Stimulated activated naive B cell treated with anti-CD40 and anti-IgM and Interleukin-4, amounts not matched to agents 10 μg/mL and 1 μg/mL and 100 μg/mL, for 72 hours (primary cell): ENCODE results near the gene CDH18.

ENCODE experiments used
- ATAC-seq, 2 donors: fragments of 150-1000 bp; cut with Tn5 transposase; replicated peaks; 2 replicates each; pipeline ENCODE4 v1.10.0; 2021; ENCODE audit warnings: moderate library complexity in 1 of 2
- DNase-seq: peaks from one replicate; pipeline ENCODE4 v3.0.0; 2021
- H3K27ac Mint-ChIP-seq: one replicate; pipeline ENCODE4 v1.8.0; 2022; ENCODE audit warnings: mild to moderate bottlenecking, mixed read lengths
- H3K27me3 Mint-ChIP-seq, 2 donors: one replicate each; pipeline ENCODE4 v1.8.0; 2022; ENCODE audit warnings: mixed read lengths in 2 of 2
- H3K36me3 Mint-ChIP-seq, 2 donors: one replicate each; pipeline ENCODE4 v1.8.0; 2022; ENCODE audit warnings: mixed read lengths in 2 of 2, mild to moderate bottlenecking in 1 of 2
- H3K4me1 Mint-ChIP-seq, 2 donors: one replicate each; pipeline ENCODE4 v1.8.0; 2022; ENCODE audit warnings: mixed read lengths in 2 of 2, mild to moderate bottlenecking in 1 of 2
- H3K4me3 Mint-ChIP-seq, 2 donors: one replicate each; pipeline ENCODE4 v1.8.0; 2022; ENCODE audit warnings: mild to moderate bottlenecking in 2 of 2, mixed read lengths in 2 of 2, moderate library complexity in 1 of 2
- H3K9me3 Mint-ChIP-seq, 2 donors: one replicate each; pipeline ENCODE4 v1.8.0; 2022; ENCODE audit warnings: mixed read lengths in 2 of 2, mild to moderate bottlenecking in 1 of 2

Gene CDH18

GRCh38 chr5:19904766-19905165 is 83.2 kb downstream of the CDH18 start:
- no peaks in the 10 kb centered on the region for H3K4me1 Mint-ChIP-seq
- H3K27ac Mint-ChIP-seq, result no peak overlapping the region
- H3K4me3 Mint-ChIP-seq, result no peak overlapping the region
- no peaks in the 10 kb centered on the region for H3K36me3 Mint-ChIP-seq
- no peaks in the 10 kb centered on the region for H3K27me3 Mint-ChIP-seq
- ATAC-seq, result no peak
- peaks cover 2 to 4% of the 10 kb centered on the region in 2 donors for H3K9me3 Mint-ChIP-seq
- no peak for DNase-seq

GRCh38 chr5:19903611-19904010 is 84.4 kb downstream of the CDH18 start:
- Mint-ChIP-seq H3K4me3 (no peak overlapping the region), H3K36me3 (no peaks in the 10 kb centered on the region), H3K9me3 (peaks cover 2 to 4% of the 10 kb centered on the region in 2 donors), H3K27ac (no peak overlapping the region), H3K27me3 (no peaks in the 10 kb centered on the region), H3K4me1 (no peaks in the 10 kb centered on the region)
- DNase-seq (no peak), ATAC-seq (no peak)

DNA sequence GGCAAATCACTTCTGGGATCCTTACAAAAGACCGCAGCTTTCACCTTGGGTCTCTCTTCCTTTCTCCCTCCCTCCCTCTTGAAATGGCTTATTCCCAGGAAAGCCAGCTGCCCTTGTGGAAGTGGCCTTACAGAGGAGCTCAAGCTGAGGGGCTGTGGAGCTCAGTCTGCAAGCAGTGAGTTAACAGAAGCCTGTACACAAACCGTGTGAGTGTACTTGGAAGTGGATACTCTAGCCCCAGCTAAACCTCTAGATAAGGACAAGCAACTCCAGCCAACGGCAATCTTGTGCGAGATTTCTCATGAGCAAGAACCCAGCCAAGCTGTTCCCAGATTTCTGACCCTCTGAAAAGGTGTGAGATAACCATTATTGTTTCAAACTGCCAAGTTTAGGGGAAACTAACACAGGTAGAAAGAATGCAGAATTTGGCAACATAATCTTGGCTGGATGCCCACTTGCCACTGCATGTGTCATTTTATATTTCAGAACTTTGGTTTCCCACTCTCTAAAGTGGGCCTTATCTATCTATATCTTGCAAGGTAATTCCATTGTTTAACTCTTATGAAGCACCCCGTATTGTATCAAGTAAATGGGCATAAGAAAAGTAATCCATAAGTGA is 85.6 kb downstream of the CDH18 start:
- H3K4me3 Mint-ChIP-seq, result no peak overlapping the region
- H3K36me3 Mint-ChIP-seq, result no peaks in the 10 kb centered on the region
- ATAC-seq, result no peak
- H3K27me3 Mint-ChIP-seq, result no peaks in the 10 kb centered on the region
- peaks cover 2 to 4% of the 10 kb centered on the region in 2 donors for H3K9me3 Mint-ChIP-seq
- no peak for DNase-seq
- no peaks in the 10 kb centered on the region for H3K4me1 Mint-ChIP-seq
- H3K27ac Mint-ChIP-seq, result no peak overlapping the region

- Mint-ChIP-seq H3K36me3 (no peaks in the 10 kb centered on the region), H3K4me1 (no peaks in the 10 kb centered on the region), H3K9me3 (peaks cover 2 to 4% of the 10 kb centered on the region in 2 donors), H3K4me3 (no peak overlapping the region), H3K27me3 (no peaks in the 10 kb centered on the region), H3K27ac (no peak overlapping the region)
- ATAC-seq (no peak), DNase-seq (no peak)
These were observed 87.7 kb downstream of the CDH18 start for GRCh38 chr5:19900269-19900668.

DNA sequence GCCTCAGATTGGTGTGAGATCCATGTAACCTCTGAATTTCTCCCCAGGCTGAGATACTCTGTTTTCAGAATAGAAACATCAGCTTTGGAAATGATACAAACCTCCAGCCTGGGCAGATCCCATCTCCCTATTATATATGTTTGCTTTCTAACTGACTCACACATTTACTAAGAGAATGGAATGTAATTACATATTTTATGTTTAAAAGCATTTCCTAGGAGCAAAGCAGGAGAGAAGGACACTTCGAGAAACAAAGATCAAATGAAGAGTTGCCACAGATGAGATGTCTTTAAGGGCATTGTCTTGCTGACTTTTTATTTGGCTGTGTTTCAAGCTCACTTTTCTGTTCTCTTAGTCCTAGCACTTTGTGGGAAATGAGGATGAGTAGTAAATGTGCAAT is 96.3 kb downstream of the CDH18 start:
- DNase-seq (no peak), ATAC-seq (no peak)
- H3K27me3 Mint-ChIP-seq, result no peaks in the 10 kb centered on the region

DNA sequence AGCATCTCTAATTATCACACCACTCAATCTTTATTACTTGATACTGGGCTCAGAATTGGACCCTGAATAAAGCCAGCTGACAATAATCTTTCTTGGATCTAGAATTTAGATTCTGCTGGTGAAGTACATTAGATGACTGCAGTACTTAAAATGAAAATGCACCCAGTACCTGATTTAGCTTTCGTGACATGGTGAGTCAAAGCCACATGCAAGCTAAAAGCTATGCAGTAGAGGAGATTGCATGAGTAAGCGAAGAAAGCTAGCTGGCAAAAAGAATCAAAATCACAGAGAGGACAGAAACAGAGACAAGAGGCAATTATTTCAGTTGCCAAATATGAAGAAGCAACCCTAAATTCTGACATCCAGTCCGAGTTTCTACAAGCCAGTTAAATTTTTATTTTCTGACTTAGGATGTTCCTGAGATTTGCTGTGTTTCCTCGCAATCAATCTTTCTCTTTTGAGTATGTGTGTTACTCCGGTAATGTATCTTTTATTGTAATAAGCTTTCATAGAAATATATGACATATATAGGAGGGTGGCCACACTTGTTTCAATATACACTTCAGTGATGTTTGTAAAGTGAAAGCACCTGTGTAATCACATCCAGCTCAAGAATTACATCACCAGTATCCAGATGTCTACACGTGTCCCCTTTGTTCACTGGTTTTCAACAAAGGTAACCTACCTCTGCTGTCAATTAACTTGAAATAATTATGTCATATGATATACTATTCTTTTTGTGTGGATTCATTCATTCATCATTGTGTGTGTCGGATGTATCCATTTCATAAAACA is 101.7 kb downstream of the CDH18 start:
- Mint-ChIP-seq H3K4me1 (no peaks in the 10 kb centered on the region), H3K36me3 (no peaks in the 10 kb centered on the region), H3K27me3 (no peaks in the 10 kb centered on the region), H3K27ac (no peak overlapping the region), H3K4me3 (no peak overlapping the region), H3K9me3 (no peaks in the 10 kb centered on the region)
- DNase-seq (no peak), ATAC-seq (no peak)

More for the DNA sequence above, 96.3 kb downstream of the CDH18 start:
- no peak overlapping the region for H3K27ac Mint-ChIP-seq
- H3K4me3 Mint-ChIP-seq, result no peak overlapping the region
- H3K36me3 Mint-ChIP-seq, result no peaks in the 10 kb centered on the region
- no peaks in the 10 kb centered on the region for H3K4me1 Mint-ChIP-seq
- H3K9me3 Mint-ChIP-seq, result peaks cover 0 to 2% of the 10 kb centered on the region in 2 donors

- no peaks in the 10 kb centered on the region for H3K4me1 Mint-ChIP-seq
- no peak overlapping the region for H3K27ac Mint-ChIP-seq
- no peak overlapping the region for H3K4me3 Mint-ChIP-seq
- H3K36me3 Mint-ChIP-seq, result no peaks in the 10 kb centered on the region
- H3K27me3 Mint-ChIP-seq, result no peaks in the 10 kb centered on the region
- no peaks in the 10 kb centered on the region for H3K9me3 Mint-ChIP-seq
- DNase-seq (no peak), ATAC-seq (no peak)
These were observed 102.8 kb downstream of the CDH18 start for GRCh38 chr5:19885040-19885824.

GRCh38 chr5:19880859-19881436 is 107.1 kb downstream of the CDH18 start:
- H3K9me3 Mint-ChIP-seq, result no peaks in the 10 kb centered on the region
- no peak overlapping the region for H3K4me3 Mint-ChIP-seq
- ATAC-seq (no peak), DNase-seq (no peak)
- H3K36me3 Mint-ChIP-seq, result no peaks in the 10 kb centered on the region
- H3K27me3 Mint-ChIP-seq, result no peaks in the 10 kb centered on the region
- H3K4me1 Mint-ChIP-seq, result no peaks in the 10 kb centered on the region
- H3K27ac Mint-ChIP-seq, result no peak overlapping the region

GRCh38 chr5:19880458-19880857 is 107.5 kb downstream of the CDH18 start:
- no peaks in the 10 kb centered on the region for H3K27me3 Mint-ChIP-seq
- no peaks in the 10 kb centered on the region for H3K4me1 Mint-ChIP-seq
- H3K9me3 Mint-ChIP-seq, result no peaks in the 10 kb centered on the region
- DNase-seq (no peak), ATAC-seq (no peak)
- H3K27ac Mint-ChIP-seq, result no peak overlapping the region
- H3K36me3 Mint-ChIP-seq, result no peaks in the 10 kb centered on the region
- H3K4me3 Mint-ChIP-seq, result no peak overlapping the region

GRCh38 chr5:19874811-19875210 is 113.2 kb downstream of the CDH18 start:
- peaks cover 3 to 6% of the 10 kb centered on the region in 2 donors for H3K9me3 Mint-ChIP-seq
- H3K27ac Mint-ChIP-seq, result no peak overlapping the region
- H3K4me1 Mint-ChIP-seq, result no peaks in the 10 kb centered on the region
- DNase-seq, result no peak
- no peak for ATAC-seq
- H3K36me3 Mint-ChIP-seq, result no peaks in the 10 kb centered on the region
- H3K4me3 Mint-ChIP-seq, result no peak overlapping the region
- no peaks in the 10 kb centered on the region for H3K27me3 Mint-ChIP-seq

- DNase-seq (no peak), ATAC-seq (no peak)
- Mint-ChIP-seq H3K4me1 (no peaks in the 10 kb centered on the region), H3K9me3 (peaks cover 0 to 7% of the 10 kb centered on the region in 2 donors), H3K4me3 (no peak overlapping the region), H3K36me3 (no peaks in the 10 kb centered on the region), H3K27ac (no peak overlapping the region), H3K27me3 (no peaks in the 10 kb centered on the region)
These were observed 121.9 kb downstream of the CDH18 start for GRCh38 chr5:19866090-19866450.

GRCh38 chr5:19865336-19866089 is 122.5 kb downstream of the CDH18 start:
- Mint-ChIP-seq H3K4me1 (no peaks in the 10 kb centered on the region), H3K27me3 (no peaks in the 10 kb centered on the region), H3K27ac (no peak overlapping the region), H3K36me3 (no peaks in the 10 kb centered on the region), H3K4me3 (no peak overlapping the region), H3K9me3 (peaks cover 0 to 7% of the 10 kb centered on the region in 2 donors)
- no peak for DNase-seq
- no peak for ATAC-seq

DNA sequence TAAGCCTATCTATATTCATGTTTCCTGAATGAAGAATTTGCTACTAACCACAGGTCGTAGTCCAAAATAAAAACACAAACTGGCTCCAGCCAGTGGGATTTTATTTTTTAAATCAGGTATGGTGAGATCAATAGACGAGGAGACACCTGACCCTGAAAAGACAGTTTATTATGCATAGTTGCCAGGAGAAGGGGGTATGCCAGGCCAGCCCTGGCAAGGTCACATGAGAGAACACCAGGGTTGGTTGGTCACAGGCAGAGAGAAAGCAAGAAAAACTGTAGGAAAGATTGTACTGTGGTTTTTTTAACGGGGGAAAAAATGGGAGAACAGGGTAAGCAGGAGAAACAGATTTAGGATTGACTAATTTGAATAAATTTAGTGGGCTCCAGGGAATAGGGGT is 125.3 kb downstream of the CDH18 start:
- H3K4me1 Mint-ChIP-seq, result no peaks in the 10 kb centered on the region
- no peaks in the 10 kb centered on the region for H3K27me3 Mint-ChIP-seq
- no peak overlapping the region for H3K27ac Mint-ChIP-seq
- ATAC-seq (no peak), DNase-seq (no peak)
- H3K4me3 Mint-ChIP-seq, result no peak overlapping the region
- peaks cover 0 to 8% of the 10 kb centered on the region in 2 donors for H3K9me3 Mint-ChIP-seq
- no peaks in the 10 kb centered on the region for H3K36me3 Mint-ChIP-seq

DNA sequence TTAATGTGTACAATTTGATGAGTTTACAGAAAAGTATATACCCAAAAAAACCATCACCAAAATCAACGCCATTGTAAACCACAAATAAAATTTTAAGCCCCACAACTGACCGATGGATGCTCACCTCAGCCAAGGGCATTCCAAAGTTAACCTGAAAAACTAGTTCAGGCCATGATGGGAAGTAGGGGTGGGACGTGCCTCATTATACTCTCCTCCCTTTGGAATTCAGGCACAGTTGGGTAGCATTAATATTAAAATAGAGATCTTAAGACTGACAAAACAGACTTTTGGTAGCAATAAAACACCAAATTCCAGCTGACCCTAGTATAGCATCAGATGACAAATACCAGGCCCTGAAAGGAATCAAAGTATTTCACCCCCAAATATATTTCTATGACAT is 129.0 kb downstream of the CDH18 start:
- no peak for DNase-seq
- Mint-ChIP-seq H3K4me1 (no peaks in the 10 kb centered on the region), H3K9me3 (peaks cover 0 to 8% of the 10 kb centered on the region in 2 donors), H3K36me3 (no peaks in the 10 kb centered on the region), H3K27me3 (no peaks in the 10 kb centered on the region), H3K4me3 (no peak overlapping the region), H3K27ac (no peak overlapping the region)
- ATAC-seq, result no peak
